OCI-LY3 (cell line): Measurements from ENCODE around the gene MBOAT1.

Experiments
- EZH2phosphoT487 ChIP-seq: fragments of 200-600 bp; shearing (Covaris generic); IDR thresholded peaks from 2 replicates; pipeline ENCODE4 v1.6.1; 2018; ENCODE audit warnings: antibody characterized with exemption, mixed run types, low read depth
- TF ChIP-seq, protein P1 (sequence below): fragments of 200-600, 300-600 bp; sonication (generic); IDR thresholded peaks from 2 replicates; pipeline ENCODE4 v1.5.1; 2014; ENCODE audit warnings: antibody characterized with exemption, low read length, low read depth

DNA sequence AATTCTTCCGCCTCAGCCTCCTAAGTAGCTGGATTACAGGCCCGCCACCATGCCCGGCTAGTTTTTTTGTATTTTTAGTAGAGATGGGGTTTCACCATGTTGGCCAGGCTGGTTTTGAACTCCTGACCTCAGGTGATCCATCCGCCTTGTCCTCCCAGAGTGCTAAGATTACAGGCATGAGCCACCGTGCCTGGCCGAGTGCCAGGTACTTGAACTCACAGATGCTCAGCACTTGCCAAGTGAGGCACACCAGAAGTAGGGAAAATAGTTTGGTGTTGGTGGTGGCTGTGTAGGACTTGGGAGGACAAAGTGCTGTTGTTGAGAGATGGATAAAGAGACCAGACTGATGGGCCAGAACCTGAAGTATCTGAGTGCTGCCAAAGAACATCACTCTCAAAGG lies 40.0 kb upstream of the MBOAT1 start:
- no peak for TF ChIP-seq EZH2phosphoT487
- TF ChIP-seq, protein P1, sequence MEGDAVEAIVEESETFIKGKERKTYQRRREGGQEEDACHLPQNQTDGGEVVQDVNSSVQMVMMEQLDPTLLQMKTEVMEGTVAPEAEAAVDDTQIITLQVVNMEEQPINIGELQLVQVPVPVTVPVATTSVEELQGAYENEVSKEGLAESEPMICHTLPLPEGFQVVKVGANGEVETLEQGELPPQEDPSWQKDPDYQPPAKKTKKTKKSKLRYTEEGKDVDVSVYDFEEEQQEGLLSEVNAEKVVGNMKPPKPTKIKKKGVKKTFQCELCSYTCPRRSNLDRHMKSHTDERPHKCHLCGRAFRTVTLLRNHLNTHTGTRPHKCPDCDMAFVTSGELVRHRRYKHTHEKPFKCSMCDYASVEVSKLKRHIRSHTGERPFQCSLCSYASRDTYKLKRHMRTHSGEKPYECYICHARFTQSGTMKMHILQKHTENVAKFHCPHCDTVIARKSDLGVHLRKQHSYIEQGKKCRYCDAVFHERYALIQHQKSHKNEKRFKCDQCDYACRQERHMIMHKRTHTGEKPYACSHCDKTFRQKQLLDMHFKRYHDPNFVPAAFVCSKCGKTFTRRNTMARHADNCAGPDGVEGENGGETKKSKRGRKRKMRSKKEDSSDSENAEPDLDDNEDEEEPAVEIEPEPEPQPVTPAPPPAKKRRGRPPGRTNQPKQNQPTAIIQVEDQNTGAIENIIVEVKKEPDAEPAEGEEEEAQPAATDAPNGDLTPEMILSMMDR: no peak
